ENCODE data around the gene CIRBP. TPM values are rescaled to one million over a fixed set of nuclear protein-coding genes. Genes with fewer than 3 reads are reported as not detected.
A peak's percentile ranks its signal among the peaks of the same experiment; 100 is the strongest.

CIRBP gene
- total and polyA plus RNA-seq, 9 of the 15 experiments (the other 6 are each of a cell fraction or from before 2014, with no cell fraction given), result 20.5 to 327 (median 176) TPM

DNA sequence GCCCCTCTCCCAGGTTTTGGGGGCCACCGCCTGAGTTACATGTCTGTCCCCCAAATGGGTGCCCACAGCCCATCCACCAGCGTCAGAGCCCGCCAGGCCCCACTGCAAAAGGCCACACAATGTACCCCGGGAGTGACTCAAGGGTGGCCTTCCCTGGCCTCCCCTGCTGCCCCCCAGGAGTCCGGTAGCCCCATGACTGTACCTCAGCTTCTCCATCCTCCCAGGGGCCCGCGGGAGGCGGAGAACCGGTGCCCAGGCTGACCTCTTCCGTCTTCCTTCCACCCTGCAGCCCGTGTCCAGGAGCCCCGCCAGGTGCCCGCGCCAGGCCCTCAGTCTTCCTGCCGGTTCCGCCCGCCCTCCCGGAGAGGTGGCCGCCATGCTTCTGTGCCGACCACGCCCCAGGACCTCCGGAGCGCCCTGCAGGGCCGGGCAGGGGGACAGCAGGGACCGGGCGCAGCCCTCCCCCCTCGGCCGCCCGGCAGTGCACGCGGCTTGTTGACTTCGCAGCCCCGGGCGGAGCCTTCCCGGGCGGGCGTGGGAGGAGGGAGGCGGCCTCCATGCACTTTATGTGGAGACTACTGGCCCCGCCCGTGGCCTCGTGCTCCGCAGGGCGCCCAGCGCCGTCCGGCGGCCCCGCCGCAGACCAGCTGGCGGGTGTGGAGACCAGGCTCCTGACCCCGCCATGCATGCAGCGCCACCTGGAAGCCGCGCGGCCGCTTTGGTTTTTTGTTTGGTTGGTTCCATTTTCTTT, 41.7 kb upstream of the CIRBP start:
- H2AFZ ChIP-seq (ENCODE audit: low read depth, low read length), result no peak overlapping the region
- DNase-seq (ENCODE audit: extremely low read depth in 1 of 4, low spot score in 3 of 4) (peak in 1 of 4 experiments; percentile 45), ATAC-seq (no peak), FAIRE-seq (no peak)
- no peak overlapping the region for H3K4me3 ChIP-seq
- no peaks in the 10 kb centered on the region; the same call in 1 of the 2 replicates for H3K9me3 ChIP-seq (replicated peaks; ENCODE audit: control insufficient read depth, insufficient read depth, low read depth, low read length)
- no TSS peak for BruUV-seq (replicated peaks)
- 96% methylated on average over 28 of the region's 56 CpGs for WGBS (ENCODE audit: insufficient coverage, low coverage, missing lambda C conversion rate)
- H3K27me3 ChIP-seq (ENCODE audit: control insufficient read depth in 2 of 2, insufficient read depth in 2 of 2, low read length in 2 of 2), result no peaks in the 10 kb centered on the region
- ChIA-PET POLR2A (no interaction called here), CTCF (ENCODE audit: low intra/inter-chr PET ratio) (no interaction called here)
- H3K79me2 ChIP-seq (ENCODE audit: control insufficient read depth, insufficient read depth, low read length), result peaks cover 13% of the 10 kb centered on the region; the same call in 2 of the 3 replicates
- H3K36me3 ChIP-seq (ENCODE audit: control insufficient read depth, insufficient read depth, low read length), result peaks cover 63% of the 10 kb centered on the region; the same call in 2 of the 3 replicates
- no peak overlapping the region for H3K27ac ChIP-seq (ENCODE audit: extremely low read depth, low read depth, low read length)
- H3K9ac ChIP-seq (ENCODE audit: insufficient read depth in 1 of 2, low read depth in 2 of 2, low read length in 2 of 2), result no peak overlapping the region
- H4K20me1 ChIP-seq (replicated peaks; ENCODE audit: control insufficient read depth, insufficient read depth, low read length), result no peaks in the 10 kb centered on the region
- H3K9me1 ChIP-seq (ENCODE audit: control insufficient read depth, insufficient read depth, low read length), result no peaks in the 10 kb centered on the region
- H3K4me1 ChIP-seq (replicated peaks in 1 of 2; ENCODE audit: control insufficient read depth in 2 of 2, insufficient read depth in 2 of 2, low read length in 2 of 2), result peaks cover 0 to 63% of the 10 kb centered on the region in 2 experiments; a peak in 3 of 5 replicates
- TF ChIP-seq ZKSCAN8 (CRISPR knock-in tag; IDR thresholded peaks at IDR 0.05), result no peak
- TF ChIP-seq POLR2AphosphoS5 (IDR thresholded peaks at IDR 0.05; ENCODE audit: control insufficient read depth, insufficient read depth, low read depth, low read length), result 0 out of 2 replicates have a peak, but pooled peaks have one; percentile 25
- no peak for TF ChIP-seq PTTG1 (tag; IDR thresholded peaks at IDR 0.05; ENCODE audit: low read depth)
- TF ChIP-seq ZBTB33 (CRISPR knock-in tag; IDR thresholded peaks at IDR 0.05), result peak; percentile 96
- TF ChIP-seq POLR2G (IDR thresholded peaks at IDR 0.05; ENCODE audit: low read depth, low read length), result peak; percentile 61
- TF ChIP-seq RBFOX2 (IDR thresholded peaks at IDR 0.05; ENCODE audit: low read depth, low read length), result peak; percentile 23
- TF ChIP-seq POLR2A (conservative IDR thresholded peaks at IDR 0.05), result 0 out of 2 replicates have a peak, but pooled peaks have one; percentile 27
- in situ Hi-C loops (cut with MboI), result loop anchor here (25.0 kb wide), 1 partner anchor 465 kb away; the partner anchor contains the start of gene MISP
- H3K4me2 ChIP-seq (ENCODE audit: insufficient read depth, low read length), result no peak overlapping the region
- intact Hi-C loops (cut with micrococcal nuclease), result no loop called here

Measured in K562 (cell line).